ENCODE data around the gene ZMIZ1. TPM values are rescaled to one million over a fixed set of nuclear protein-coding genes. Genes with fewer than 3 reads are reported as not detected.

The ZMIZ1 gene
- total RNA-seq, 4 donors from 2014 or later = 22.7 to 37.5 (median 31.7) TPM

DNA sequence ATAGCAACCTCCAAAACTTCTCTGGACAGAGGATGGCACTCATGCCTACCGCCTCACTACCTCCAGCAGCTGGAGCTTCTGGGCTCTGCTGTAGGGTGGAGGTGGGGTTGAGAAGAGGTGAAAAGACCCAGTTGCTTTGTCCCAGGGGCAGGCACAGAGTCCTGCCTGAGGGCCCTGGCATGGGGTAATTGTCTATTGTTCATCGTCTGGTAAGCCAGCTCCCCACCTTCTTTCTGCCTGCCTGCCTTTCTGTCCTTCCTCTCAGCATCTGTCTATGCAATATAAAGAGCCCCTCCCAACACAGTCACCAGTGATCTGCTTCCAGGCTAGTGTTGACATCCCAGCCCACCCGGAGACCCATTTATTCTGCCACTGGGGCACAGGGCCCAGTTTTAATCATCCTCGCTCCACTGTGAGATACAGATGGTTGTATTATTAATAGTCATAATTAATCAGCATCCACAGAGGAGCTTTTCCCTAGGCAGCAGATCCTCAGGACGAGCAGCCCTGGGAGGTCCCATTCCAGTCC is 39.0 kb downstream of the ZMIZ1 start:
- in situ Hi-C loops (cut with MboI; ENCODE audit: low sequenced_read_pairs in 4 of 4) = no loop called here
- Histone ChIP-seq H3K4me3 (no peak overlapping the region), H3K27ac (no peak overlapping the region), H3K4me1 (peaks cover 68 to 87% of the 10 kb centered on the region in 2 donors), H3K9me3 (no peaks in the 10 kb centered on the region), H3K27me3 (no peaks in the 10 kb centered on the region), H3K36me3 (no peaks in the 10 kb centered on the region)
- intact Hi-C loops (cut with DNase I; ENCODE audit: low total_unique reads) = no loop called here
- no peak for TF ChIP-seq POLR2A (IDR thresholded peaks at IDR 0.05)
- TF ChIP-seq, protein P1, sequence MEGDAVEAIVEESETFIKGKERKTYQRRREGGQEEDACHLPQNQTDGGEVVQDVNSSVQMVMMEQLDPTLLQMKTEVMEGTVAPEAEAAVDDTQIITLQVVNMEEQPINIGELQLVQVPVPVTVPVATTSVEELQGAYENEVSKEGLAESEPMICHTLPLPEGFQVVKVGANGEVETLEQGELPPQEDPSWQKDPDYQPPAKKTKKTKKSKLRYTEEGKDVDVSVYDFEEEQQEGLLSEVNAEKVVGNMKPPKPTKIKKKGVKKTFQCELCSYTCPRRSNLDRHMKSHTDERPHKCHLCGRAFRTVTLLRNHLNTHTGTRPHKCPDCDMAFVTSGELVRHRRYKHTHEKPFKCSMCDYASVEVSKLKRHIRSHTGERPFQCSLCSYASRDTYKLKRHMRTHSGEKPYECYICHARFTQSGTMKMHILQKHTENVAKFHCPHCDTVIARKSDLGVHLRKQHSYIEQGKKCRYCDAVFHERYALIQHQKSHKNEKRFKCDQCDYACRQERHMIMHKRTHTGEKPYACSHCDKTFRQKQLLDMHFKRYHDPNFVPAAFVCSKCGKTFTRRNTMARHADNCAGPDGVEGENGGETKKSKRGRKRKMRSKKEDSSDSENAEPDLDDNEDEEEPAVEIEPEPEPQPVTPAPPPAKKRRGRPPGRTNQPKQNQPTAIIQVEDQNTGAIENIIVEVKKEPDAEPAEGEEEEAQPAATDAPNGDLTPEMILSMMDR (IDR thresholded peaks at IDR 0.05 in 4 of 5, conservative IDR thresholded peaks at IDR 0.05 in 1 of 5) = no peak
- ATAC-seq = no peak
- no peak for DNase-seq

DNA sequence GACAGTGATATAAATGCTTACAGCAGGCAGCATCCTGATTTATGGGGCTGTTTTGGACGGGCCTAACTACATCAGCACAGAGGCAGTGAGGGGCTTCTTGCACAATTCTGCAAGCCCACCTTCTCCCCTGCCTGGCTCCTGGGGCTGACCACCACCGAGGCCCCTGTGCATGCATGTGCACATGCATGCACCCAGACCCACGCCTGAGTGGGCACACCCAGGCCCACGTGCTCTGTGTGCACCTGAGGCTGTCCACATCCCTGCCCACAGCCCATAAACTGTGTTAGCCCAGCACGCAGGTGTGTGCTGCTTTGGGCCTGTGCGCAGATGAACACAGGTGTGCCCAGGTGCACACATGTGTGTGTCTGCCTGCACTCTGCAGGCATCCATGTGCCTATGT is 40.0 kb downstream of the ZMIZ1 start:
- intact Hi-C loops (cut with DNase I; ENCODE audit: low total_unique reads) (no loop called here), in situ Hi-C loops (cut with MboI; ENCODE audit: low sequenced_read_pairs in 4 of 4) (no loop called here)
- no peak overlapping the region for H3K27ac ChIP-seq
- H3K4me3 ChIP-seq = no peak overlapping the region
- no peak for DNase-seq
- no peak for ATAC-seq
- no peaks in the 10 kb centered on the region for H3K9me3 ChIP-seq
- H3K4me1 ChIP-seq = peaks cover 68 to 87% of the 10 kb centered on the region in 2 donors
- no peaks in the 10 kb centered on the region for H3K36me3 ChIP-seq
- H3K27me3 ChIP-seq = no peaks in the 10 kb centered on the region
- TF ChIP-seq POLR2A (IDR thresholded peaks at IDR 0.05) = no peak
- TF ChIP-seq, protein P1 (IDR thresholded peaks at IDR 0.05 in 4 of 5, conservative IDR thresholded peaks at IDR 0.05 in 1 of 5) = no peak

DNA sequence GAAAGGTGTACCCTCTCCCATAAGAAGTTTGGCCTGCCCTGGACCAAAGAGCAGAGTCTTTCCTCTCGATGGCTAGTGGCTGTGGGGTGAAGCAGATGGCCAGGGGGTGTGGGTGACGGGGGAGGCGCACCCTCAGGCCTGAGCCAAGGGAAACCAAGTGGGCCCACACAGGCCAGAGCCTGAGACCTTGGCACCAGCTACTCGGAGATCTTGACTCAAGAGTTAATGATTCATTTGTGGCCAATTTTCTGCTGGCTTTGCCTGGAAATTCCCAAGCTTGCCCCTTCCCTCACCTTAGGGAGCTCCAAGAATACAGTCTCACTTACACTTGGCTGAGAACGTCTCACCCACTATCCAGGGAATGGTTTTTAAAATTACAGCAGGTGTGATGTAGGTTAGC is 42.7 kb downstream of the ZMIZ1 start:
- Histone ChIP-seq H3K27me3 (no peaks in the 10 kb centered on the region), H3K9me3 (no peaks in the 10 kb centered on the region), H3K4me3 (no peak overlapping the region), H3K27ac (peak overlapping the region; percentile 90 to 95 (median 92)), H3K4me1 (peaks cover 64 to 82% of the 10 kb centered on the region in 2 donors), H3K36me3 (no peaks in the 10 kb centered on the region)
- intact Hi-C loops (cut with DNase I; ENCODE audit: low total_unique reads) (loop anchor here (10.0 kb wide), 1 partner anchor 83 kb away; no protein-coding TSS in a partner anchor), in situ Hi-C loops (cut with MboI; ENCODE audit: low sequenced_read_pairs in 4 of 4) (no loop called here)
- DNase-seq = no peak
- TF ChIP-seq, protein P1 (IDR thresholded peaks at IDR 0.05 in 4 of 5, conservative IDR thresholded peaks at IDR 0.05 in 1 of 5) = no peak
- no peak for TF ChIP-seq POLR2A (IDR thresholded peaks at IDR 0.05)
- ATAC-seq = no peak

DNA sequence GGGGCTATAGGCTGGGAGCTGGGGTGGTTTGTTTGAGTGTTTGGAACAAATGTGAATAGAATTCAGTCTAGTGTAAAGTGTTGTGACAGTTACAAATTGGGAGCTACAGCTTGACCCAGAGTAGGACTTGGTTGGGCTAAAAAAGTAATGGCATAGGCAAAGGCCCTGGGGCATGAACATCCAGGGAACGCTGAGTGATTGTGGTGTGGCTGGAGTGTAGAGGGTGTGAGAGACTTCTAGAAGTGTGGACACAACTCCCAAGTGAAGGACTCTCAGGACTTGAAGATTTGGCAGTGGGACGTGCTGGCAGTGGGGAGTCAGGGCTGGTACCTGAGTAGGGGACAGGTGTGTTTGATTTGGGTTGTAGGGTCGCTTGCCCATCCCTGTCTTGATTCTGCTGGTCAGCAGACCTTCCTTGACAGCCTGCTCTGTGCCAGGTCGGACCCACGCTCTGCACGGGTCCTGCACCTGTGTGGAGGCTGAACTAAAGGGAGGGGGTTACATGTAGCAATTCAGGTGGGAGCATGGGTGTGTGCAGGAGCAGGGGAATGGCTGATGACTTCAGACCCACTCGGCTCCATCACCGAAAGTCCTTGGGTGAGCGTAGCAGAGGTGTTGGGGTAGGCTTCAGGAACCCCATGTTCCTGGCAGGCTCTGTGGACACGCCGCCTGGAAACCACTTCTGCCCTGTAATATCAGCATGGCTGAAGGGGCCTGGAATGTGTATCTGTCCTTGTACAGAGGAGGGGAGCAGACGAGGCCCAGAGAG is 43.3 kb downstream of the ZMIZ1 start:
- in situ Hi-C loops (cut with MboI; ENCODE audit: low sequenced_read_pairs in 4 of 4) = no loop called here
- intact Hi-C loops (cut with DNase I; ENCODE audit: low total_unique reads) = loop anchor here (2.0 to 10.0 kb wide), 3 partner anchors 17 to 83 kb away; no protein-coding TSS in a partner anchor
- no peaks in the 10 kb centered on the region for H3K27me3 ChIP-seq
- peaks cover 64 to 82% of the 10 kb centered on the region in 2 donors for H3K4me1 ChIP-seq
- no peaks in the 10 kb centered on the region for H3K36me3 ChIP-seq
- ATAC-seq (peak; percentile 47 to 51), DNase-seq (peak; percentile 33 to 65)
- peak overlapping the region; percentile 90 to 95 (median 92) for H3K27ac ChIP-seq
- no peaks in the 10 kb centered on the region for H3K9me3 ChIP-seq
- TF ChIP-seq, protein P1 (IDR thresholded peaks at IDR 0.05 in 4 of 5, conservative IDR thresholded peaks at IDR 0.05 in 1 of 5) = no peak
- no peak for TF ChIP-seq POLR2A (IDR thresholded peaks at IDR 0.05)
- no peak overlapping the region for H3K4me3 ChIP-seq

Measured in gastrocnemius medialis (tissue), 4 donors.